Measurements from ENCODE around the gene CALR3.

GRCh38 chr19:16465239-16465638, 30.7 kb downstream of the CALR3 start:
- TF ChIP-seq CTCF (IDR thresholded peaks at IDR 0.05) (no peak), EZH2 (IDR thresholded peaks at IDR 0.05) (no peak), EZH2phosphoT487 (IDR thresholded peaks at IDR 0.05) (no peak)
